HEK293T (cell line): ENCODE measurements around the gene PTGDR.

Experiments
- CTCF ChIA-PET: fragments of 350-600 bp; formaldehyde crosslinking; extraction: SDS; loops from one replicate; lab custom pipeline; 2021; ENCODE audit warnings: antibody characterized with exemption, inconsistent platforms; lab: Yijun Ruan, JAX
- POLR2A ChIA-PET: fragments of 350-600 bp; formaldehyde crosslinking; extraction: SDS; loops from one replicate; lab custom pipeline; 2020; ENCODE audit warnings: antibody characterized with exemption, inconsistent platforms; lab: Yijun Ruan, JAX
- DNase-seq: peaks from one replicate; pipeline ENCODE4 v3.0.0; 2012; ENCODE audit warnings: mixed read lengths; ENCODE audit errors: extremely low spot score
- ARNT ChIP-seq: fragments of 450-650 bp; IDR thresholded peaks from 2 replicates; pipeline ENCODE4 v1.6.1; 2017; ENCODE audit warnings: mild to moderate bottlenecking
- BHLHE40 ChIP-seq: fragments of 450-650 bp; IDR thresholded peaks from 2 replicates; pipeline ENCODE4 v1.6.1; 2016; ENCODE audit warnings: mild to moderate bottlenecking, moderate library complexity, borderline replicate concordance
- CTBP1 ChIP-seq: fragments of 450-650 bp; IDR thresholded peaks from 2 replicates; pipeline ENCODE4 v1.6.1; 2016; ENCODE audit warnings: borderline replicate concordance
- ELF4 ChIP-seq: fragments of 450-650 bp; IDR thresholded peaks from 2 replicates; pipeline ENCODE4 v1.6.1; 2017; ENCODE audit warnings: antibody characterized with exemption
- FOXA1 ChIP-seq: fragments of 450-650 bp; IDR thresholded peaks from 2 replicates; pipeline ENCODE4 v1.6.1; 2016; ENCODE audit warnings: mild to moderate bottlenecking
- FOXK2 ChIP-seq: fragments of 450-650 bp; IDR thresholded peaks from 2 replicates; pipeline ENCODE4 v1.6.1; 2016; ENCODE audit warnings: mild to moderate bottlenecking
- FOXM1 ChIP-seq: fragments of 450-650 bp; IDR thresholded peaks from 2 replicates; pipeline ENCODE4 v1.6.1; 2017; ENCODE audit warnings: mild to moderate bottlenecking, borderline replicate concordance
- HDGF ChIP-seq: fragments of 450-650 bp; IDR thresholded peaks from 2 replicates; pipeline ENCODE4 v1.6.1; 2017; ENCODE audit warnings: antibody characterized with exemption, borderline replicate concordance
- L3MBTL2 ChIP-seq: fragments of 450-650 bp; conservative IDR thresholded peaks from 2 replicates; pipeline ENCODE4 v1.6.1; 2016; ENCODE audit warnings: mild to moderate bottlenecking
- LEF1 ChIP-seq: fragments of 450-650 bp; IDR thresholded peaks from 2 replicates; pipeline ENCODE4 v1.6.1; 2017; ENCODE audit warnings: mild to moderate bottlenecking, borderline replicate concordance
- NFRKB ChIP-seq: fragments of 450-650 bp; IDR thresholded peaks from 2 replicates; pipeline ENCODE4 v1.6.1; 2016; ENCODE audit warnings: mild to moderate bottlenecking, moderate library complexity
- SP1 ChIP-seq: fragments of 450-650 bp; IDR thresholded peaks from 2 replicates; pipeline ENCODE4 v1.6.1; 2017
- SUZ12 ChIP-seq: fragments of 450-650 bp; IDR thresholded peaks from 2 replicates; pipeline ENCODE4 v1.6.1; 2016; ENCODE audit warnings: mild to moderate bottlenecking
- TARDBP ChIP-seq: fragments of 450-650 bp; IDR thresholded peaks from 2 replicates; pipeline ENCODE4 v1.6.1; 2016
- ZNF384 ChIP-seq: fragments of 450-650 bp; IDR thresholded peaks from 2 replicates; pipeline ENCODE4 v1.6.1; 2016
- TF ChIP-seq, protein P1 (sequence below): fragments of 450-650 bp; IDR thresholded peaks from 2 replicates; pipeline ENCODE4 v1.6.1; 2016

Gene PTGDR

DNA sequence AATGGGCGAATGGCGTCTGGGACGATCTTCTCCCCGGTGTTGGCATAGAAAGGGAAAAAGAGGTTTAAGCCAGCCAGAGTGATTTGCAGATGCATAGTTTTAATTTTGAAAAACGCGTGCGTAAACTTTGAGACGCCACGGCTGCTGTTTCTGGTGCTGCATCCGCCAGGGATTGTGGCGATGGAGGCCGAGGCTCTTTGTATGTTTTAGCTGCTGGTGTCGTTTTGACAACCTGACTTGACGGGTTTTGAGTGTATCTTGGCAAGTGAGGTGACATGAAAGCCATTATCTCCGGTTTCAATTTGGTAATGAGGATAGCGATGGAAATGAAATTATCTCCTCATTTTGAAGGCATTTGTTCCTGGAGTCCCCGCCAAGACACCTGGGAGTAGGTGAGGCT is 1.6 kb downstream of the PTGDR start:
- TF ChIP-seq BHLHE40 (no peak), ELF4 (no peak)
- CTCF ChIA-PET, result no interaction called here
- no peak for DNase-seq
- POLR2A ChIA-PET, result no interaction called here

DNA sequence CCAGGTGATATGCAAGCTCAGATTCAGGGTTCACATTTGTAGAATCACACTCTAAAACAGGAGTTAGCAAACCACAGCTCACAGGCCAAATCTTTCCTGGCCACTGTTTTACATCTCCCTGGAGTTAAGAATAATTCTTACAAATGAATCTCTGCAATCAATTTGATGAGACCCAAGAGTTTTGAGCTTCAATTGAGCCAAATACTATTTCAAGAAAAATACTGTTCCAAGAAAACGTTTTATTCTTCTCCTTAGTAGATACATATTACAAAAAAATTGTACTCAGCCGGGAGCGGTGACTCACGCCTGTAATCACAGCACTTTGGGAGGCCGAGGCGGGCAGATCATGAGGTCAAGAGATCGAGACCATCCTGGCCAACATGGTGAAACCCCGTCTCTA is 2.5 kb downstream of the PTGDR start:
- ChIA-PET POLR2A (no interaction called here), CTCF (interaction anchor here (0.6 kb wide), 1 partner anchor 23 kb away, joined by 4 read pairs; no protein-coding TSS in a partner anchor)
- TF ChIP-seq FOXM1 (no peak), TARDBP (no peak), ELF4 (no peak), HDGF (no peak), ARNT (no peak), L3MBTL2 (no peak), ZNF384 (no peak), LEF1 (no peak), BHLHE40 (no peak), SUZ12 (no peak), SP1 (no peak), FOXK2 (no peak), NFRKB (no peak)
- TF ChIP-seq, protein P1, sequence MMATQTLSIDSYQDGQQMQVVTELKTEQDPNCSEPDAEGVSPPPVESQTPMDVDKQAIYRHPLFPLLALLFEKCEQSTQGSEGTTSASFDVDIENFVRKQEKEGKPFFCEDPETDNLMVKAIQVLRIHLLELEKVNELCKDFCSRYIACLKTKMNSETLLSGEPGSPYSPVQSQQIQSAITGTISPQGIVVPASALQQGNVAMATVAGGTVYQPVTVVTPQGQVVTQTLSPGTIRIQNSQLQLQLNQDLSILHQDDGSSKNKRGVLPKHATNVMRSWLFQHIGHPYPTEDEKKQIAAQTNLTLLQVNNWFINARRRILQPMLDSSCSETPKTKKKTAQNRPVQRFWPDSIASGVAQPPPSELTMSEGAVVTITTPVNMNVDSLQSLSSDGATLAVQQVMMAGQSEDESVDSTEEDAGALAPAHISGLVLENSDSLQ, result no peak
- no peak for DNase-seq

DNA sequence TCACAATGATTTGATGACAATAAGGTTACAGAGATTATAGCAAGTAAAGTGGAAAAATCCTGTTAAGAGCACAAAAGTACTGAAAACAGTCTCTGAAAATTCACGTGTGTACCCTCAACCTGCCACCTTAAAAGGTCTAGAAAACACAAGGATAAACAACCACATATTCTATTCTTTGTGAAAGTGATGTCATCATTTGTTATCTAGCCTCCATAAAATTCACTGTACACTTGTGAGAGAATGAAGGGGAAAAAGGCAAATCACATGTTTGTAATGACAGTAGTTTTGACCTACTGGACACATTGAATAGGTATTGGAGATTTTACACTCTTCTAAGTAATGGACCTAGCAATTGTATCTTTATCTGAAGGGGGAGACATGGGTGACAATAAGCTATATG is 4.0 kb downstream of the PTGDR start:
- POLR2A ChIA-PET, result no interaction called here
- TF ChIP-seq FOXM1 (no peak), BHLHE40 (no peak), L3MBTL2 (no peak), FOXK2 (no peak)
- TF ChIP-seq, protein P1, result no peak
- CTCF ChIA-PET, result no interaction called here
- no peak for DNase-seq

DNA sequence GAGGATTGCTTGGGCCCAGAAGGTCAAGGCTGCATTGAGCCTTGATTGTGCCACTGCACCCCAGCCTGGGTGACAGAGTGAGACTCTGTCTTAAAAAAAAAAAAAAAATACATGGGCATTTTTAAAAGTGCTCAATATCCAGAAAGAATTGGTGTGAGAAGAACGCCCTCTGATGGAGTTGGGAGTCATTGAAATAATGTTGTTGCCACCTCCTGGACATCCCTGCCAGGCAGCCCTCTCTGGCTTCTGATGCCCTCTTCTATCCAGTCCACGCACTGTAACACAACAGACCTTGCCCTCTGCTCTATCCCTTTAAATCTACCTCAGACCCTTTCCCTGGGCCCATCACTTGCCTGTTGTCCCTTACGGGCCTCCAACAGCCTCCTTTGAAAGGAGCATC is 4.9 kb downstream of the PTGDR start:
- CTCF ChIA-PET, result interaction anchor here (0.7 kb wide), 1 partner anchor 103 kb away, joined by 3 read pairs; no protein-coding TSS in a partner anchor
- DNase-seq, result peak; percentile 46
- TF ChIP-seq ZNF384 (peak; percentile 82), NFRKB (no peak)
- POLR2A ChIA-PET, result no interaction called here

DNA sequence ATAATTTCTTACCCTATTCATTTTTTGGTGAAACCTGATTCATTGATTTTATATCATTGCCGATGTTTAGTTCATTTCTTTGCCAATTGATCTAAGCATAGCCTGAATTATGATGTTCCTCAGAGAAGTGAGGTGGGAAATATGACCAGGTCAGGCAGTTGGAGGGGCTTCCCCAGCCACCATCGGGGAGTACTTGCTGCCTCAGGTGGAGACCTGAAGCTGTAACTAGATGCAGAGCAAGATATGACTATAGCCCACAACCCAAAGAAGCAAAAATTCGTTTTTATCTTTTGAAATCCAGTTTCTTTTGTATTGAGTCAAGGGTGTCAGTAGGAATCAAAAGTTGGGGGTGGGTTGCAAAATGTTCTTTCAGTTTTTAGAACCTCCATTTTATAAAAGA is 7.9 kb downstream of the PTGDR start:
- CTCF ChIA-PET, result no interaction called here
- no peak for DNase-seq
- no peak for TF ChIP-seq ARNT
- no peak for TF ChIP-seq FOXM1
- TF ChIP-seq CTBP1, result no peak
- no peak for TF ChIP-seq FOXK2
- TF ChIP-seq BHLHE40, result no peak
- TF ChIP-seq LEF1, result no peak
- TF ChIP-seq TARDBP, result no peak
- TF ChIP-seq HDGF, result no peak
- no peak for TF ChIP-seq ELF4
- TF ChIP-seq ZNF384, result no peak
- TF ChIP-seq FOXA1, result no peak
- no peak for TF ChIP-seq NFRKB
- no peak for TF ChIP-seq SP1
- POLR2A ChIA-PET, result no interaction called here

DNA sequence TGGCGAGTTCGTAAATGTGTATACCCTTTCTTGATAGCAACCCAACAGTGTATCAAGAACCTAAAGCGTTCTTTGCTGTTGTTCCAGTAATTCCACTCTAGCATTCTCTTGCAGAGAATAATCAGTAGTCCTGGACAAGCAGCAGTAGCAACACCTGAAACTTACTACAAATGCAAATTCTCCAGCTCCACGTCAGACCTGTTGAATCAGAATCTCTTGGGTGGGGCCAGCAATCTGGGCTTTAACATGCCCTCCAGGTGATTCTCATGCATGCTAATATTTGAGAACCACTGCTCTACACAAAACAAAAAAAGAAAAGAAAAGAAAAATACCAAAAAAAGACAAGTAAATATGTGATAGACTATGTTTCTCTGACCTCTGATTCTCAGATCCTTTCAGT is 10.1 kb downstream of the PTGDR start:
- no peak for DNase-seq
- ChIA-PET POLR2A (no interaction called here), CTCF (no interaction called here)
- no peak for TF ChIP-seq L3MBTL2
- TF ChIP-seq FOXK2, result no peak
- no peak for TF ChIP-seq FOXM1
- TF ChIP-seq, protein P1, result no peak
- TF ChIP-seq SP1, result no peak

DNA sequence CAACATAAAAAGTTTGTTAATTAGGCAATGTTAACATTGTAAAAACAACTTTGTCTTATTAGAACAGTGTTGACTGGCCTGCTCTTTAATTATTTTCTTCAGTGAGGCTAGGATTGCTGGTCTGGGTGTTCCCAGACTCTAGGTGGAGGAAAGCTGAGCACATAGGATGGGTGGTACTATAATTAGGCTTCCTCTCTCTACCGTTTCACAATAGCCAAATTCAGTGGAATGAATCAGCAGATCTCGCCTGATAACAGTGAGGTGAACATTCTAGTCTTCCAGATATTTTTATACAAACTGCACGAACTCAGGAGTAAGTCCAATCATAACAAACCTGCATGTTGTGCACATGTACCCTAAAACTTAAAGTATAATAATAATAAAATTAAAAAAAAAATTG is 11.9 kb downstream of the PTGDR start:
- ChIA-PET POLR2A (no interaction called here), CTCF (no interaction called here)
- no peak for DNase-seq
- TF ChIP-seq NFRKB (no peak), FOXK2 (no peak), BHLHE40 (no peak), SUZ12 (no peak), HDGF (no peak), FOXM1 (no peak), FOXA1 (no peak), LEF1 (no peak), ZNF384 (no peak), L3MBTL2 (no peak), TARDBP (no peak), SP1 (no peak), CTBP1 (no peak), ELF4 (no peak), ARNT (no peak)
- TF ChIP-seq, protein P1, result no peak
